HL-60 (cell line): ENCODE results near the gene TRIP6.

Source experiments
- DNase-seq, 2 experiments: peaks; one replicate each; pipeline ENCODE4 v3.0.0-alpha.2; 2010 to 2020; ENCODE audit warnings: low read depth in 1 of 2, low spot score in 1 of 2
- H3K27ac ChIP-seq: fragments of 250-450 bp; sonication (Bioruptor Pico); replicated peaks from 2 replicates; pipeline ENCODE4 v1.5.1; 2020; ENCODE audit warnings: mild to moderate bottlenecking, moderate library complexity
- H3K27me3 ChIP-seq: fragments of 250-450 bp; sonication (Bioruptor Pico); 2 replicates; pipeline ENCODE4 v1.5.1; 2021; ENCODE audit warnings: mild to moderate bottlenecking, moderate library complexity; ENCODE audit not compliant: insufficient read depth, poor library complexity, severe bottlenecking
- H3K4me3 ChIP-seq: replicated peaks from 2 replicates; pipeline ENCODE4 v1.5.1; 2011; ENCODE audit warnings: mild to moderate bottlenecking, control low read depth, low read length; ENCODE audit not compliant: insufficient read depth
- CTCF ChIP-seq: IDR thresholded peaks from one replicate; pipeline ENCODE4 v1.5.1; 2011; ENCODE audit warnings: low read length, control low read depth, inconsistent platforms; ENCODE audit not compliant: insufficient read depth
- GABPA ChIP-seq: IDR thresholded peaks from 2 replicates; pipeline ENCODE4 v1.6.1; 2012; ENCODE audit warnings: low read depth
- POLR2AphosphoS5 ChIP-seq: IDR thresholded peaks from 2 replicates; pipeline ENCODE4 v1.6.1; 2012; ENCODE audit warnings: low read depth
- REST ChIP-seq: IDR thresholded peaks from 2 replicates; pipeline ENCODE4 v1.6.1; 2012; ENCODE audit warnings: low read depth; ENCODE audit not compliant: insufficient replicate concordance
- SPI1 ChIP-seq: IDR thresholded peaks from 2 replicates; pipeline ENCODE4 v1.6.1; 2012; ENCODE audit warnings: low read depth, mild to moderate bottlenecking, borderline replicate concordance

TRIP6 gene

GRCh38 chr7:100878685-100879084 lies 11.5 kb downstream of the TRIP6 start:
- Histone ChIP-seq H3K27ac (no peak overlapping the region), H3K4me3 (no peak overlapping the region), H3K27me3 (no peaks in the 10 kb centered on the region)
- TF ChIP-seq GABPA: no peak
- no peak for TF ChIP-seq CTCF
- no peak for TF ChIP-seq SPI1
- TF ChIP-seq POLR2AphosphoS5: no peak
- no peak for TF ChIP-seq REST
- DNase-seq: no peak

- H3K4me3 ChIP-seq: no peak overlapping the region
- TF ChIP-seq SPI1 (no peak), CTCF (no peak), REST (no peak), GABPA (no peak), POLR2AphosphoS5 (no peak)
- H3K27ac ChIP-seq: no peak overlapping the region
- DNase-seq: no peak
- H3K27me3 ChIP-seq: no peaks in the 10 kb centered on the region
These were observed 12.6 kb downstream of the TRIP6 start for GRCh38 chr7:100879685-100880261.

- Histone ChIP-seq H3K27me3 (no peaks in the 10 kb centered on the region), H3K4me3 (no peak overlapping the region), H3K27ac (no peak overlapping the region)
- DNase-seq: no peak
- no peak for TF ChIP-seq GABPA
- TF ChIP-seq SPI1: no peak
- TF ChIP-seq CTCF: no peak
- no peak for TF ChIP-seq POLR2AphosphoS5
- TF ChIP-seq REST: no peak
These were observed 13.5 kb downstream of the TRIP6 start for GRCh38 chr7:100880645-100881044.
